NCI-H1436 treated with DMSO at 0.1 percent for 48 hours (cell line): ENCODE data around the gene CACNA2D3.

Source experiments
- DNase-seq: peaks from one replicate; lab custom pipeline; 2025; lab: John Stamatoyannopoulos, UW

CACNA2D3 gene

GRCh38 chr3:54374214-54374852 is 252.0 kb downstream of the CACNA2D3 start:
- no peak for DNase-seq

GRCh38 chr3:54376142-54376807 is 253.9 kb downstream of the CACNA2D3 start:
- no peak for DNase-seq

- no peak for DNase-seq
Observed at GRCh38 chr3:54376939-54377578, 254.7 kb downstream of the CACNA2D3 start.

- DNase-seq: no peak
Observed at GRCh38 chr3:54378184-54378583, 255.8 kb downstream of the CACNA2D3 start.

GRCh38 chr3:54384279-54384678 is 261.9 kb downstream of the CACNA2D3 start:
- DNase-seq: no peak

GRCh38 chr3:54390582-54390981 is 268.2 kb downstream of the CACNA2D3 start:
- no peak for DNase-seq

- no peak for DNase-seq
Observed at GRCh38 chr3:54393150-54393549, 270.8 kb downstream of the CACNA2D3 start.

- no peak for DNase-seq
Observed at GRCh38 chr3:54408328-54408727, 286.0 kb downstream of the CACNA2D3 start.

GRCh38 chr3:54421943-54422342 is 299.6 kb downstream of the CACNA2D3 start:
- DNase-seq: peak; percentile 73

- DNase-seq: no peak
Observed at GRCh38 chr3:54424292-54424691, 301.9 kb downstream of the CACNA2D3 start.

- no peak for DNase-seq
Observed at GRCh38 chr3:54426381-54426780, 304.0 kb downstream of the CACNA2D3 start.

- no peak for DNase-seq
Observed at GRCh38 chr3:54427501-54427900, 305.1 kb downstream of the CACNA2D3 start.

GRCh38 chr3:54427941-54428871 is 305.9 kb downstream of the CACNA2D3 start:
- DNase-seq: peak; percentile 27

GRCh38 chr3:54432975-54433374 is 310.6 kb downstream of the CACNA2D3 start:
- DNase-seq: no peak

- DNase-seq: no peak
Observed at GRCh38 chr3:54433846-54434245, 311.5 kb downstream of the CACNA2D3 start.

- no peak for DNase-seq
Observed at GRCh38 chr3:54434756-54435155, 312.4 kb downstream of the CACNA2D3 start.

GRCh38 chr3:54437271-54437670 is 314.9 kb downstream of the CACNA2D3 start:
- no peak for DNase-seq

GRCh38 chr3:54443561-54444161 is 321.3 kb downstream of the CACNA2D3 start:
- DNase-seq: no peak

- DNase-seq: no peak
Observed at GRCh38 chr3:54445630-54446029, 323.3 kb downstream of the CACNA2D3 start.

- no peak for DNase-seq
Observed at GRCh38 chr3:54447427-54447826, 325.1 kb downstream of the CACNA2D3 start.

GRCh38 chr3:54454806-54455205 is 332.5 kb downstream of the CACNA2D3 start:
- DNase-seq: no peak

- DNase-seq: no peak
Observed at GRCh38 chr3:54458357-54458756, 336.0 kb downstream of the CACNA2D3 start.
